ENCODE results near the gene GALR2.

GRCh38 chr17:76054112-76054476 is 20.5 kb upstream of the GALR2 start:
- TF ChIP-seq, protein P1, sequence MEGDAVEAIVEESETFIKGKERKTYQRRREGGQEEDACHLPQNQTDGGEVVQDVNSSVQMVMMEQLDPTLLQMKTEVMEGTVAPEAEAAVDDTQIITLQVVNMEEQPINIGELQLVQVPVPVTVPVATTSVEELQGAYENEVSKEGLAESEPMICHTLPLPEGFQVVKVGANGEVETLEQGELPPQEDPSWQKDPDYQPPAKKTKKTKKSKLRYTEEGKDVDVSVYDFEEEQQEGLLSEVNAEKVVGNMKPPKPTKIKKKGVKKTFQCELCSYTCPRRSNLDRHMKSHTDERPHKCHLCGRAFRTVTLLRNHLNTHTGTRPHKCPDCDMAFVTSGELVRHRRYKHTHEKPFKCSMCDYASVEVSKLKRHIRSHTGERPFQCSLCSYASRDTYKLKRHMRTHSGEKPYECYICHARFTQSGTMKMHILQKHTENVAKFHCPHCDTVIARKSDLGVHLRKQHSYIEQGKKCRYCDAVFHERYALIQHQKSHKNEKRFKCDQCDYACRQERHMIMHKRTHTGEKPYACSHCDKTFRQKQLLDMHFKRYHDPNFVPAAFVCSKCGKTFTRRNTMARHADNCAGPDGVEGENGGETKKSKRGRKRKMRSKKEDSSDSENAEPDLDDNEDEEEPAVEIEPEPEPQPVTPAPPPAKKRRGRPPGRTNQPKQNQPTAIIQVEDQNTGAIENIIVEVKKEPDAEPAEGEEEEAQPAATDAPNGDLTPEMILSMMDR (IDR thresholded peaks at IDR 0.05): no peak
- TF ChIP-seq POLR2A (IDR thresholded peaks at IDR 0.05): no peak
- no peak for TF ChIP-seq POLR2AphosphoS5 (IDR thresholded peaks at IDR 0.05)
